Epithelial cell of proximal tubule (primary cell): ENCODE results near the gene ZSWIM8. TPM values are rescaled to one million over a fixed set of nuclear protein-coding genes. Genes with fewer than 3 reads are reported as not detected.

Experiments used
- DNase-seq: peaks from one replicate; pipeline ENCODE4 v3.0.0-alpha.2; 2011; ENCODE audit warnings: low read depth
- H3K4me3 ChIP-seq: 2 replicates; pipeline ENCODE4 v1.5.1; 2011; ENCODE audit warnings: low read depth, mild to moderate bottlenecking, low read length
- total RNA-seq: library from RNA; depleted of rRNA; stranded (reverse); fragments of >200 nt; gene quantifications from 2 replicates; pipeline ENCODE4 v1.2.3, GENCODE V29; 2015
- TF ChIP-seq, protein P1 (sequence below): conservative IDR thresholded peaks from 2 replicates; pipeline ENCODE4 v1.5.1; 2012; ENCODE audit warnings: low read depth, mild to moderate bottlenecking, low read length

ZSWIM8 gene
- total RNA-seq, 1 donor from 2014 or later: 40.3 TPM

DNA sequence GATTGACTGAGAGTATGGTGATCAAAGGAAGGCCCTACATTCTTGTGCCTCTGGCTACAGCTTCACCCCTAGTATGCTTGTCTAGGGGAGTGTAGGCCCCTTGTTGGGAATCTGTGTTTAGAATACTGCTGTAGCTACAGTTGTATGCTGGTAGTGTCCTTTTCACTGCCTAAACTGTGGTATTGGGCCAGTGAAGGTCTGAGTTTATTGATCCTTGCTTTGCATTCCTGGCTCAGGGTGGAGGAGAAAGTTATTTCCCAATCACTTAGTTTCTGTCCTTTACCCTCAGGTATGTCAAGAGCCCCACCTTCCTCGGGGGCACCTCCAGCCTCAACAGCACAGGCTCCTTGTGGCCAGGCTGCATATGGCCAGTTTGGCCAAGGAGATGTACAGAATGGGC, 34.6 kb upstream of the ZSWIM8 start:
- TF ChIP-seq, protein P1, sequence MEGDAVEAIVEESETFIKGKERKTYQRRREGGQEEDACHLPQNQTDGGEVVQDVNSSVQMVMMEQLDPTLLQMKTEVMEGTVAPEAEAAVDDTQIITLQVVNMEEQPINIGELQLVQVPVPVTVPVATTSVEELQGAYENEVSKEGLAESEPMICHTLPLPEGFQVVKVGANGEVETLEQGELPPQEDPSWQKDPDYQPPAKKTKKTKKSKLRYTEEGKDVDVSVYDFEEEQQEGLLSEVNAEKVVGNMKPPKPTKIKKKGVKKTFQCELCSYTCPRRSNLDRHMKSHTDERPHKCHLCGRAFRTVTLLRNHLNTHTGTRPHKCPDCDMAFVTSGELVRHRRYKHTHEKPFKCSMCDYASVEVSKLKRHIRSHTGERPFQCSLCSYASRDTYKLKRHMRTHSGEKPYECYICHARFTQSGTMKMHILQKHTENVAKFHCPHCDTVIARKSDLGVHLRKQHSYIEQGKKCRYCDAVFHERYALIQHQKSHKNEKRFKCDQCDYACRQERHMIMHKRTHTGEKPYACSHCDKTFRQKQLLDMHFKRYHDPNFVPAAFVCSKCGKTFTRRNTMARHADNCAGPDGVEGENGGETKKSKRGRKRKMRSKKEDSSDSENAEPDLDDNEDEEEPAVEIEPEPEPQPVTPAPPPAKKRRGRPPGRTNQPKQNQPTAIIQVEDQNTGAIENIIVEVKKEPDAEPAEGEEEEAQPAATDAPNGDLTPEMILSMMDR: no peak
- H3K4me3 ChIP-seq: no peak overlapping the region
- DNase-seq: no peak

DNA sequence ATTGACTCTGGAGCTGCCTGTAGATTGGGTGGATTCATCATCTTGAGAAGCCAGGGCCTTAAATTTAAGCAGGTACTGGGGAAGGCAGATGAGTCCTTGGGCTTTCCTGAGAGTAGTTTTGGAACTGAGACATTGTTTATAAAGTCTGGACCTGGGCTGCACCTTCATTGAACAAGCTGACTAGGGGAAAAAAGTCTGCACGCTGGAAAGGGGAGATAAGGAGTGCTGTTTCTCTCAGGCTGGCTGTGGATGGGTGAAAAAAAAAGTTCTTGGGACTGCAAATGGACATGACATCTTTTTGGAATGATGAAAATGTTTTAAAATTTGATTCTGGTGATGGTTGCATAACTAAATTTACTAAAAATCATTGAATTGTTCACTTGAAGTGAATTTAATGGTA, 29.2 kb upstream of the ZSWIM8 start:
- H3K4me3 ChIP-seq: no peak overlapping the region
- TF ChIP-seq, protein P1: no peak
- DNase-seq: no peak

- H3K4me3 ChIP-seq: no peak overlapping the region
- no peak for DNase-seq
- TF ChIP-seq, protein P1: no peak
Measured at GRCh38 chr10:73758704-73759511, 26.5 kb upstream of the ZSWIM8 start.

DNA sequence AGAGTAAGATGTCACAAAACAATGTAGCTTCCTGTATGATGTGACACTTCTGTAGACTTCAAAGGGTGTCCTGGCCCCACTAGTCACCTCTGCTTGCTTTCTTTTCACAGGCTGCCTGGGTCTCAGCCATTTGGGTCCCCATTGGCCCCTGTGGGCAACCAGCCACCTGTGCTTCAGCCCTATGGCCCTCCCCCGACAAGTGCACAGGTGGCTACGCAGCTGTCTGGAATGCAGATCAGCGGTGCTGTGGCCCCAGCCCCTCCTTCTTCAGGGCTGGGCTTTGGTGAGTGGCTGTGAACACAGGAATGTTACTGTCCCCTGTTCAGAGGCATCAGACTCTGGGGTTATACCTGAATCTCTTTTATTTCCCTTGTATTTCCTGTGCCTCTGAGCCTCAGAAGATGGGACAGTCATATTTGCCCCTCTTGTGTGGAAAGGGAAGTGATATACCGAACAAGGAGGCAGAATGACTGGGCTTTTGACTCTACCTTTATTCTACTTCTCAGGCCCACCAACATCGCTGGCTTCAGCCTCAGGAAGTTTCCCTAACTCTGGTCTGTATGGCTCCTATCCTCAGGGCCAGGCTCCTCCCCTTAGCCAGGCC, 25.8 kb upstream of the ZSWIM8 start:
- H3K4me3 ChIP-seq: no peak overlapping the region
- TF ChIP-seq, protein P1: no peak
- no peak for DNase-seq

GRCh38 chr10:73761781-73762180, 23.6 kb upstream of the ZSWIM8 start:
- no peak overlapping the region for H3K4me3 ChIP-seq
- TF ChIP-seq, protein P1: no peak
- no peak for DNase-seq

DNA sequence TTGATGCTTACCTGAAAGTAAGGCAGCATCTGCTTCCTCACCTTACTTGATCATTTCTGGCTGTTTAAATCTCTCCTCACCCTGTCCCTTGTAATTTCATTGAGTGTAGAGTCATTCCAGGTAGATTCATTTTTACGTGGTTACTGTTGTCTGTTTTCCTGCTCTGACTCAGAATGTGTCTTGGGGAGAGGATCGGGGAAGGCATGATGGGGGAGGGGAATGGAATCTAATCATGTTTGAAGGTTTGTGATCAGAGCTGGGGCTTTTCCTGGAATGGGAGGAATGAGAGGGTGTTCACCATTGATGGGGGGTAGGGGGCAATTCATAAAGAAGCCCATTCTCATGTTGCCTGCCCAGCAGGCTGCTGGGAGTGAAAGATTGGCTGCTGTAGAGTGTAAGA, 22.5 kb upstream of the ZSWIM8 start:
- DNase-seq: no peak
- TF ChIP-seq, protein P1: no peak
- H3K4me3 ChIP-seq: no peak overlapping the region
